GM19455 (cell line): ENCODE data around the gene EMX2.

ENCODE experiments used
- ATAC-seq: cut with Tn5 transposase; IDR thresholded peaks from one replicate; pipeline ENCODE4 v1.9.1; 2021; ENCODE audit not compliant: unreplicated experiment

EMX2 gene

GRCh38 chr10:117543225-117544003 lies 868 bp downstream of the EMX2 start:
- ATAC-seq = no peak

- no peak for ATAC-seq
Measured at GRCh38 chr10:117544004-117544701, 1.6 kb downstream of the EMX2 start.

DNA sequence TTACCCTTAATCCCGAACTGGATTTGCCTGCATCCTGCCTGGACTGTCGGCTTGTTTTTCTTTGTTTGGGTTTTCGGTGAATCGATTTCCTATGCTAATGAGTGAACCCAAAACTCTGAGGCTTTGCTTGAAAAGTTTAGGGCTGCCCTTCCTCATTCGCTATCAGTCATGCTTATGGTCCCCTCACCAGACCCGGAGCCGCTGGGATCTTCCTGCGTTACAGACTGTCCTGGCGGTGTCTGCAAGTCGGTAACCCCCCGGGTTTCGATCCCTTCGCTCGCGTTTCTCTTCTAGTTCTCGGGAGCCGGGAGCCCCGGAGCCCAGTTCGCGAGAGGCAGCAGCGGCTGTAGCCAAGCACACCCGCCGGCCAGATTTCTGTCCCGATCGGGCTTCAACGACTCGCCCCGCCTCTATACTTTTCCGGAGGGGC lies 2.2 kb downstream of the EMX2 start:
- ATAC-seq = no peak

DNA sequence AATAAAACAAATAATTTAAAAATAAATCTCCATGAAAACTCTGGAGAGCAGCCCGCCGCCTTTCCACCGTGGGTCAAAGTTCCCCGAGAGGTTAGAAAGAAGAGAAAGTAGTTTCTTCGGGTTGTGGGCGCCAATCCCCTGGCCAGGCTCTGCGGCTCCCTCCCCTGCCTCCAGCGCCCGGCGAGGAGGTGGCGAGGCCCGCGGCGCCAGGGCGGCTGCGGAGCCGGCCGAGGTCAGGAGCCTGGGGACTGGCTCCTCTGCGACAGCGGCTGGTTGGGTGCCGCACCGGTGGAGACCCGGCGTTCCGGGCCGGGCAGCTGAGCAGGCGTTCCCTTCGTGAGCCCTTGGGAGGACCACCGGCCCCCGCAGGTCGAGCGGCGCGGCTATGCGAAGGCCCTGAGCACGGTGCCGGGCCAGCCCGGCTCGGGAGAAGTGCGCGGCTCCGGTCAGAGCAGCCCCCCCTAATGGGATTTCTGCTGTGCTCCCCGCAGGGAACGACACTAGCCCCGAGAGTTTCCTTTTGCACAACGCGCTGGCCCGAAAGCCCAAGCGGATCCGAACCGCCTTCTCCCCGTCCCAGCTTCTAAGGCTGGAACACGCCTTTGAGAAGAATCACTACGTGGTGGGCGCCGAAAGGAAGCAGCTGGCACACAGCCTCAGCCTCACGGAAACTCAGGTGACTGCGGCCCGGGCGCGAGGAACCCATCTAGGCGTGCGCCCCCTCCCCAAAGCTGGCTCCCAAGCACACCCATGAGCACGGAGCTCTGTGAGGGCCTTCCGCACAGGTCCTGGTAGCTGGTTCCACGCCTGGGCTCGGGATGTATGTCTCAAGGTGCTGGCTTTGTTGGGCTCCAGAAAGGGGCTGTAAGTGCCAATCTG lies 2.8 kb downstream of the EMX2 start:
- no peak for ATAC-seq

- ATAC-seq = no peak
Measured at GRCh38 chr10:117546020-117546580, 3.6 kb downstream of the EMX2 start.

- ATAC-seq = no peak
Measured at GRCh38 chr10:117546581-117547015, 4.1 kb downstream of the EMX2 start.

- ATAC-seq = no peak
Measured at GRCh38 chr10:117547016-117547715, 4.6 kb downstream of the EMX2 start.

DNA sequence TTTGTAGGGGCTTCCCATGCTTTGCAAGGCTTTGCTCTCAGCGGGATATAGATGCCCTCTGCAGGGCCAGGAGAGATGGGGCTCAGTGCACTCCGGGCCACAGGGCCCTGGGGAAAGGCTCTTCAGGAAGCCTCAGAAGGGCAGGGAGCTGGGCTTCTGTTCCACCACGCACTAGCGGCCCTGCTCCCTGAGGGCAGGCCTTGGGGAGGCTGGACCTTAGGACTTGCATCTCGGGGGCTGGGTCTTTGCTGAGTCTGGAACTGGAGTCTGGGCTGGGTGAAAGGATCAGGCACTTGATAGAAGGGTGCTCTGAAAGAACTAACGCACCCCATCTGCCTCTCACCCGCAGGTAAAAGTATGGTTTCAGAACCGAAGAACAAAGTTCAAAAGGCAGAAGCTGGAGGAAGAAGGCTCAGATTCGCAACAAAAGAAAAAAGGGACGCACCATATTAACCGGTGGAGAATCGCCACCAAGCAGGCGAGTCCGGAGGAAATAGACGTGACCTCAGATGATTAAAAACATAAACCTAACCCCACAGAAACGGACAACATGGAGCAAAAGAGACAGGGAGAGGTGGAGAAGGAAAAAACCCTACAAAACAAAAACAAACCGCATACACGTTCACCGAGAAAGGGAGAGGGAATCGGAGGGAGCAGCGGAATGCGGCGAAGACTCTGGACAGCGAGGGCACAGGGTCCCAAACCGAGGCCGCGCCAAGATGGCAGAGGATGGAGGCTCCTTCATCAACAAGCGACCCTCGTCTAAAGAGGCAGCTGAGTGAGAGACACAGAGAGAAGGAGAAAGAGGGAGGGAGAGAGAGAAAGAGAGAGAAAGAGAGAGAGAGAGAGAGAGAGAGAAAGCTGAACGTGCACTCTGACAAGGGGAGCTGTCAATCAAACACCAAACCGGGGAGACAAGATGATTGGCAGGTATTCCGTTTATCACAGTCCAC lies 5.4 kb downstream of the EMX2 start:
- ATAC-seq = no peak

- ATAC-seq = no peak
Measured at GRCh38 chr10:117549100-117549585, 6.6 kb downstream of the EMX2 start.

- no peak for ATAC-seq
Measured at GRCh38 chr10:117550076-117550475, 7.5 kb downstream of the EMX2 start.

DNA sequence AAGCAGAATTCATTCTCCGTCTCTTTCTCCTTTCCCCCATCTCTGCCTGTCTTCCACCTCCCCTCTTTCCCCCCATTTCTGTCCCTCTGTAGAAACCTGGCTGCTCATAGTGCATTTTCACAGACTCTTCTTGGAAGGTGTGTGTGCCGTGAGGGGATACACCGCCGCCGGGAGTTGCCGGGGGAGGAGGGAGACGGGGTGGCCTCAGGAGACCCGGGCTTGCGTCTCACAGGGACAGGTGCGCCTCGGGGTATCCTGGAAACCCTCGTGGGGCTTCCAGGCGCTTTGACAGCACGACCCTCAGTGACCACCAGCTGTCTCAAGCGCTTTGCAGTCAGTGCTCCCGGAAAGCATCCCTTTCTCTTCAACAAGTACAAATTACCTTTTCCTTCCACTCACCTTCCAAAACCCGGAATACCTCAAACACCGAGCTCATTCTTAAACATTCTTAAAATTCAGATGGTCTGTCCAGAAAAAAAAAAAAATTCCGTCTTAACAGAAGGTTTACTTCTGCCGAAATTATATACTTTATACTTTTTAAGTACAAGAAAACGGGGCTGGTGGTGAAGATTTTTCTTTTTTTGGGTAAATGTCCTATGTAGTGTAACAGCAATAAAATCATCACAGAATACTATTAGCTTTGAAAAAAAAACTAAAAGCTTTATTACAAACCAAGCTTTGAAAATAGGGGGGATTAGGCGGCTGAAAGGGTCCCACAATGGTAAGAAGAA lies 8.2 kb downstream of the EMX2 start:
- ATAC-seq = no peak

DNA sequence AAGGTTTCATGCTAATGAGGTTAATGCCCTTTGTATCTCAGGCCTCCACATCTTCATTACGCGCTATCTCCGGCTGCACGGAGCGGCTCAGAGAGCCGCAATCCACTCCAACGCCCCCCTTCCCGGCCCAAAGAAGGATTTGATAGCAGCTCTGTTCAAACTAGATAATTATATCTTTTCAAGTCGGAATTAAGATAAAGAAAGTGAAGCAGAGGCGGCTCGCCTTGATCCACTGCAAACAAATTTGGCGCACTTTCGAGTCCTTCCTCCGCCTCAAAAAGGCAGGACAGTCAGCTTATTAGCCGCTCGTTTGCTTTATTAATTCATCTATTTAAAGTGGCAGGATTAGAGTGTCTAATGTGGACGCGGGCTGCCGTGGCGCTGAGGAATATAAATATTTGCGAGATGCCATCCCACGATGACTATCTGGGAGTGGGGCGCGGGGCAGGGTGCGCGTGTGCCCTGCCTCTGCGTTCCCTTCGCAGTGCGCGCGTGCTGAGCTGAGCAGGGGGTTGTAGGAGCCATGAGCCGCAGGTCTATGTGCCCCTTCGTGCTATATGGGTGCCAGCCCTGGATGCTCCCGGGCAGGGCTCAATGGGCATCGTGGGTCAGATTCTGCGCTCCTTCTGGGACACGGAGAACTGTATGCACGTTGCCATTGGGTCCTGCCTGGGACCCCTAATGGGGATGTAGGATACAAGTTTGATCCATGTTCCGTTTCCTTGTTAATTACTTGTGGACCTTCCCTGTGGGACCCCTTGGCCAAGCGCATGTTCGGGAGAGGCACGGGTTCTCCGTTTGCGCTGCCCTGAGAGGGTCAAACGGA lies 9.0 kb downstream of the EMX2 start:
- ATAC-seq = no peak

DNA sequence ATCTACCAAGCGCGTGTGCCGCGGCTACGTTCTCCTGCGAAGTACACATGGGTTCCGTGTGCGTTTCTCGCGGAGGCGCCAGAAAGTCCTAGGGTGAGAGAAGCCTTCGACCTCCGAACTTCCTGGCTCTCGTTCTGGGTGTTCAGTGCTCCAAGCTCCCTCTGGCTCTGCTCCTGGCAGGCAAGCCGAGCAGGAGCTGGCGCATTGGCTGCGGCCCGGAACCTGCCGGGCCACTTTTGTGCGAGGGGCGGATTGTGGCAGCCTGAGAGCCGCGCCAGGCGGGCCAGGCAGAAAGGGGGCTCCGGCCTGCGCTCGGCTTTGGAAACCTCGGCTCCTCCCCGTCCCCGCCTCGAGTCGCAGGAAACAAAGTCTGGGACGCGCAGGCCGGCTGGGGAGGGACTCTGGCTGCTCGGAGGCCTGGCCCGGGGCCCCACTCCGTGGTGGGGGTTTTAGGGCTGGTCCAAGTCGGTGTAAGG lies 9.6 kb downstream of the EMX2 start:
- no peak for ATAC-seq

DNA sequence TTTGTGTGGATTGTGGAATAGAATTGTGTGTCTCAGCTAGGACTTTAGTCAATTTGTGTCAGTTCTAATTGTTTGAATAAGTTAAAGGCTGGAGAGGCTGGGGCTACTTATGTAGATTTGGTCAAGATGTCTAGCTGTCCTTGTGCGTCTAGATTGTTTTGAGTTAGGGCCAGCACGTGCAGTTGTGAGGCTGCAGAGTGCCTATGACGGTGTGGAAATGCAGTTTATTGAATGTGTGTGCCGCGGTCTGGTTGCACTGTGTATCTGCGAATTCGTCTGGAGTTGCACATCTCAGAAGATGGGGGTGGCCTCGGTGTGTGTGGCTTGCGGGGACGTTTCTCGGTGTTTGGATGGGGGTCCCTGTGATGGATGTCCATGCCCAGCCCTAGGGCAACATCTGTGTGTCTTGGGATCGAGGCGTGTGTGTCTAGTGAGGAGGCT lies 10.2 kb downstream of the EMX2 start:
- no peak for ATAC-seq

DNA sequence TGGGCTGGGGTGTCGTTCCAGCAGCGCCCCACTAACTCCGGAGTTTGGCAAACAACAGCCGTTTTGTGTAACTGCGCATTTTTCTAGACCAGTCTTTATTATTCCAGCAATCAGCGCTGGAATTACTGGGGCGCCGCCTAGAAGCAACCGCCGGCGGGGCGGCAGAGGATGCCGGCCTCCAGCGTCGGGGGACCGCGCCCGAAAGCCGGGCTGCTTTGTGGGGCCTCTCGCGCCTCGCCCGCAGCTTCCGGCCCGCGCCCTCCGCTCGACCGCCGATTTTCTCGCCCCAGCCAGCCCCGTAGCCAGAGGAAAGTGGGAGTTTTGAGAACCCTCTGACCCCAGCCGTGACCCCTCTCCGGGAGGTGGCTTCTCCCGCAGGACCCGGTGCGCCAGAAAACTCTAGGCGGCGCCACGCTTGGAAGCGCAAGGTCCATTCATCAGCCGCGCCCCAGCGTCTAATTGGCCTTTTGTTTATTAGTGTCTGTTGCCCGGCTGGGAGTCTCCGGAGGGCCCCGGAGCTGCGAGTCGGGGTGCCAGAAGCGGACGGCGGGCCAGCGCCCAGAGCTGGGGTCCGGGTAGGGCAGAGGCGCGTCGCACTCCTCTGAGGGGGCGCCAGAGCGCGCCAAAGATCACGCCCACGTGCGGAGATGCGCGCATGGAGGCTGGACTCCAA lies 10.7 kb downstream of the EMX2 start:
- ATAC-seq = no peak

DNA sequence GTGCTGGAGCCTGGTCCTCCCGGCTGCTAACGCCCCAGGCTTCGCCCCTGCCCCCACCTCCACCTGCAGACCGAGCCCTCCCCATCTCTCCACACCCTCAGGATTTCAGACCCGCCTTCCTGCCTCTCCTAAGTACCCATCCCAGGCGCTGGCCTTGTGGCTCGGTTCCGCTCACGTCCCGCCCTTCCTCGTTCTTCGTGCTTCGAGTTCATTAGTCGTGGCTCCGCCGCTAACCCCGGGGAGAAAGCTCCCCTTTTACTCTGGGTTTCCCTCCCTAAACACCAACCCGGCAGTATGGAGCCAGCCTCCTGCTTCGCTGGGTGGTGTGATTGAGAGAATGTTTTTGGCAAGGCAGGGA lies 11.2 kb downstream of the EMX2 start:
- ATAC-seq = no peak

- ATAC-seq = no peak
Measured at GRCh38 chr10:117554241-117554814, 11.8 kb downstream of the EMX2 start.
